PFSK-1 (cell line): Measurements from ENCODE around the gene KANSL1L.

Experiments used
- FOXP2 ChIP-seq: optimal IDR thresholded peaks from 2 replicates; pipeline ENCODE3; 2011; ENCODE audit warnings: borderline replicate concordance, control low read depth, inconsistent platforms; ENCODE audit not compliant: insufficient read depth; ENCODE audit errors: extremely low read length, extremely low read depth
- POLR2AphosphoS5 ChIP-seq: IDR thresholded peaks from 2 replicates; pipeline ENCODE4 v1.6.1; 2012; ENCODE audit warnings: low read depth, mild to moderate bottlenecking, control low read depth, low read length, moderate library complexity
- REST ChIP-seq, 2 experiments: IDR thresholded peaks; 2 replicates each; pipeline versions ENCODE4 v1.6.1 to v1.8.0; 2011 to 2012; ENCODE audit warnings: low read depth in 2 of 2, low read length in 2 of 2, control low read depth in 1 of 2, inconsistent platforms in 1 of 2, mild to moderate bottlenecking in 1 of 2, moderate library complexity in 1 of 2; ENCODE audit not compliant: insufficient read depth in 1 of 2
- SIN3A ChIP-seq: IDR thresholded peaks from 2 replicates; pipeline ENCODE4 v1.6.1; 2012; ENCODE audit warnings: mild to moderate bottlenecking, low read length, moderate library complexity, borderline replicate concordance; ENCODE audit not compliant: insufficient read depth
- TAF1 ChIP-seq: IDR thresholded peaks from 2 replicates; pipeline ENCODE4 v1.6.1; 2012; ENCODE audit warnings: low read length, control low read depth, borderline replicate concordance; ENCODE audit not compliant: insufficient read depth

The KANSL1L gene

GRCh38 chr2:210113614-210114235 lies 57.5 kb downstream of the KANSL1L start:
- TF ChIP-seq FOXP2 = no peak
- no peak for TF ChIP-seq POLR2AphosphoS5
- TF ChIP-seq SIN3A = no peak
- no peak for TF ChIP-seq REST (IDR thresholded peaks at IDR 0.05; ENCODE audit: insufficient read depth in 1 of 2, low read depth in 2 of 2, low read length in 2 of 2)
- no peak for TF ChIP-seq TAF1

GRCh38 chr2:210112871-210113270 lies 58.3 kb downstream of the KANSL1L start:
- no peak for TF ChIP-seq FOXP2
- no peak for TF ChIP-seq SIN3A
- TF ChIP-seq POLR2AphosphoS5 = no peak
- TF ChIP-seq REST (IDR thresholded peaks at IDR 0.05; ENCODE audit: insufficient read depth in 1 of 2, low read depth in 2 of 2, low read length in 2 of 2) = no peak
- no peak for TF ChIP-seq TAF1

GRCh38 chr2:210099940-210100339 lies 71.3 kb downstream of the KANSL1L start:
- TF ChIP-seq TAF1 (no peak), POLR2AphosphoS5 (no peak), SIN3A (no peak), REST (IDR thresholded peaks at IDR 0.05; ENCODE audit: insufficient read depth in 1 of 2, low read depth in 2 of 2, low read length in 2 of 2) (no peak), FOXP2 (no peak)

- no peak for TF ChIP-seq FOXP2
Measured at GRCh38 chr2:210094787-210095186, 76.4 kb downstream of the KANSL1L start.

GRCh38 chr2:210092791-210093190 lies 78.4 kb downstream of the KANSL1L start:
- no peak for TF ChIP-seq FOXP2
- no peak for TF ChIP-seq REST (IDR thresholded peaks at IDR 0.05; ENCODE audit: insufficient read depth in 1 of 2, low read depth in 2 of 2, low read length in 2 of 2)
- no peak for TF ChIP-seq TAF1
- no peak for TF ChIP-seq SIN3A
- TF ChIP-seq POLR2AphosphoS5 = no peak

GRCh38 chr2:210086930-210087329 lies 84.3 kb downstream of the KANSL1L start:
- TF ChIP-seq REST (IDR thresholded peaks at IDR 0.05; ENCODE audit: insufficient read depth in 1 of 2, low read depth in 2 of 2, low read length in 2 of 2) = no peak
- no peak for TF ChIP-seq TAF1
- no peak for TF ChIP-seq SIN3A
- no peak for TF ChIP-seq FOXP2
- no peak for TF ChIP-seq POLR2AphosphoS5
